GM12801 (cell line): ENCODE results near the gene CHFR.

Experiments used
- CTCF ChIP-seq: IDR thresholded peaks from one replicate; pipeline ENCODE4 v1.5.1; 2011; ENCODE audit warnings: control low read depth; ENCODE audit not compliant: insufficient read length; ENCODE audit errors: extremely low read depth

Gene CHFR

GRCh38 chr12:132851465-132851864 is 35.9 kb downstream of the CHFR start:
- TF ChIP-seq CTCF, result no peak

- TF ChIP-seq CTCF, result no peak
Observed at GRCh38 chr12:132850291-132850690, 37.1 kb downstream of the CHFR start.

GRCh38 chr12:132848521-132848920 is 38.9 kb downstream of the CHFR start:
- TF ChIP-seq CTCF, result no peak

- no peak for TF ChIP-seq CTCF
Observed at GRCh38 chr12:132847363-132848356, 39.7 kb downstream of the CHFR start.

GRCh38 chr12:132842449-132843045 is 44.9 kb downstream of the CHFR start:
- no peak for TF ChIP-seq CTCF

GRCh38 chr12:132841151-132841550 is 46.3 kb downstream of the CHFR start:
- no peak for TF ChIP-seq CTCF

GRCh38 chr12:132840536-132840935 is 46.9 kb downstream of the CHFR start:
- no peak for TF ChIP-seq CTCF
